ENCODE measurements around the gene KIF26A. TPM values are rescaled to one million over a fixed set of nuclear protein-coding genes. Genes with fewer than 3 reads are reported as not detected.

Gene KIF26A
- total RNA-seq, 1 donor from 2014 or later, result 1.4 TPM

- no peaks in the 10 kb centered on the region for H3K4me1 ChIP-seq (ENCODE audit: insufficient read depth, low read length)
- no peaks in the 10 kb centered on the region for H3K79me2 ChIP-seq (ENCODE audit: insufficient read depth, low read length)
- Mint-ChIP-seq H3K9me3 (ENCODE audit: unreplicated experiment) (no peaks in the 10 kb centered on the region), H3K27me3 (ENCODE audit: low read depth, unreplicated experiment) (peaks cover 10% of the 10 kb centered on the region), H3K27ac (ENCODE audit: unreplicated experiment) (no peak overlapping the region), H3K4me3 (ENCODE audit: unreplicated experiment) (no peak overlapping the region), H3K36me3 (ENCODE audit: low read depth, unreplicated experiment) (no peaks in the 10 kb centered on the region), H3K4me1 (ENCODE audit: low read depth, unreplicated experiment) (no peaks in the 10 kb centered on the region)
- H4K20me1 ChIP-seq (ENCODE audit: insufficient read depth, low read length), result no peaks in the 10 kb centered on the region
- H3K4me2 ChIP-seq (ENCODE audit: low read length), result no peak overlapping the region
- no peak for DNase-seq (ENCODE audit: low read depth)
- FAIRE-seq, result no peak
- no peak overlapping the region for H2AFZ ChIP-seq (ENCODE audit: low read depth, low read length)
- H3K4me3 ChIP-seq (ENCODE audit: insufficient read depth, low read depth, low read length), result no peak overlapping the region
- TF ChIP-seq CTCF (IDR thresholded peaks at IDR 0.05; ENCODE audit: insufficient read depth, low read depth, low read length), result no peak
- TF ChIP-seq EZH2 (IDR thresholded peaks at IDR 0.05; ENCODE audit: insufficient read depth, low read length), result no peak
- no peak overlapping the region for H3K27ac ChIP-seq (ENCODE audit: low read depth, low read length)
- H3K9me3 ChIP-seq (ENCODE audit: insufficient read depth, low read depth, low read length), result no peaks in the 10 kb centered on the region
- no peaks in the 10 kb centered on the region for H3K27me3 ChIP-seq (ENCODE audit: insufficient read depth, low read length)
- H3K36me3 ChIP-seq (ENCODE audit: insufficient read depth, low read length), result no peaks in the 10 kb centered on the region
- H3K9ac ChIP-seq (ENCODE audit: low read length), result no peak overlapping the region
Observed at GRCh38 chr14:104100171-104101085, 38.0 kb upstream of the KIF26A start.

GRCh38 chr14:104101086-104101621 is 37.2 kb upstream of the KIF26A start:
- H3K4me3 Mint-ChIP-seq (ENCODE audit: unreplicated experiment), result no peak overlapping the region
- Histone ChIP-seq H3K27me3 (ENCODE audit: insufficient read depth, low read length) (no peaks in the 10 kb centered on the region), H3K9ac (ENCODE audit: low read length) (no peak overlapping the region), H4K20me1 (ENCODE audit: insufficient read depth, low read length) (no peaks in the 10 kb centered on the region), H3K9me3 (ENCODE audit: insufficient read depth, low read depth, low read length) (no peaks in the 10 kb centered on the region), H3K79me2 (ENCODE audit: insufficient read depth, low read length) (no peaks in the 10 kb centered on the region), H3K4me2 (ENCODE audit: low read length) (no peak overlapping the region), H3K4me3 (ENCODE audit: insufficient read depth, low read depth, low read length) (no peak overlapping the region), H2AFZ (ENCODE audit: low read depth, low read length) (no peak overlapping the region), H3K27ac (ENCODE audit: low read depth, low read length) (no peak overlapping the region), H3K36me3 (ENCODE audit: insufficient read depth, low read length) (no peaks in the 10 kb centered on the region), H3K4me1 (ENCODE audit: insufficient read depth, low read length) (no peaks in the 10 kb centered on the region)
- H3K27me3 Mint-ChIP-seq (ENCODE audit: low read depth, unreplicated experiment), result peaks cover 7% of the 10 kb centered on the region
- DNase-seq (ENCODE audit: low read depth) (no peak), FAIRE-seq (no peak)
- H3K27ac Mint-ChIP-seq (ENCODE audit: unreplicated experiment), result no peak overlapping the region
- H3K36me3 Mint-ChIP-seq (ENCODE audit: low read depth, unreplicated experiment), result no peaks in the 10 kb centered on the region
- TF ChIP-seq CTCF (IDR thresholded peaks at IDR 0.05; ENCODE audit: insufficient read depth, low read depth, low read length), result no peak
- TF ChIP-seq EZH2 (IDR thresholded peaks at IDR 0.05; ENCODE audit: insufficient read depth, low read length), result no peak
- no peaks in the 10 kb centered on the region for H3K4me1 Mint-ChIP-seq (ENCODE audit: low read depth, unreplicated experiment)
- H3K9me3 Mint-ChIP-seq (ENCODE audit: unreplicated experiment), result no peaks in the 10 kb centered on the region

Data from astrocyte (in vitro differentiated cells and primary cell).